ENCODE measurements around the gene NOBOX. TPM values are rescaled to one million over a fixed set of nuclear protein-coding genes. Genes with fewer than 3 reads are reported as not detected.

Gene NOBOX
- total RNA-seq, 2 donors from 2014 or later = not detected

DNA sequence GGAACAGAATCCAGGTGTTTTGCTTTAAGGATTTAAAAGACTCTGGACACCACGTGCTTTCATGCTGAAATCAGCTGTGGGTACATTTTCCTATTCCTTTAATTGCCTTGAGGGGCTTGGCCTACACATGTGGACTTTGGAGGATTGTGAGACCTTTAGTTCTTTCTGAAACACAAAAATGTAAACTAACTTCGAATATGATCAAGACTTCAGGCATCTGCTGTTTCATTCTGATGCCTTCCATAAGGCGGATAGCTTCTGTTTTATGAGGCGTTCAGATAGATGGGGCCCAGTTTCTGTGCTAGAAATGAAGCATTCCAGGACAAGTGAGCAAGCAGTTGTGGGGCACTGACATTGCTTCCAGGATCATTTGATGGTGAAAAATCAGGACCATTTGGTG lies 1.5 kb upstream of the NOBOX start:
- Histone ChIP-seq H3K36me3 (no peaks in the 10 kb centered on the region), H3K27ac (no peak overlapping the region), H3K4me3 (no peak overlapping the region), H3K9me3 (no peaks in the 10 kb centered on the region), H3K4me1 (replicated peaks) (no peaks in the 10 kb centered on the region), H3K27me3 (replicated peaks; ENCODE audit: insufficient read depth) (no peaks in the 10 kb centered on the region)
- no peak for DNase-seq (ENCODE audit: low spot score)
- 59% methylated on average over 4 of the region's 4 CpGs for WGBS
- intact Hi-C loops (cut with DNase I) = no loop called here
- TF ChIP-seq, protein P1, sequence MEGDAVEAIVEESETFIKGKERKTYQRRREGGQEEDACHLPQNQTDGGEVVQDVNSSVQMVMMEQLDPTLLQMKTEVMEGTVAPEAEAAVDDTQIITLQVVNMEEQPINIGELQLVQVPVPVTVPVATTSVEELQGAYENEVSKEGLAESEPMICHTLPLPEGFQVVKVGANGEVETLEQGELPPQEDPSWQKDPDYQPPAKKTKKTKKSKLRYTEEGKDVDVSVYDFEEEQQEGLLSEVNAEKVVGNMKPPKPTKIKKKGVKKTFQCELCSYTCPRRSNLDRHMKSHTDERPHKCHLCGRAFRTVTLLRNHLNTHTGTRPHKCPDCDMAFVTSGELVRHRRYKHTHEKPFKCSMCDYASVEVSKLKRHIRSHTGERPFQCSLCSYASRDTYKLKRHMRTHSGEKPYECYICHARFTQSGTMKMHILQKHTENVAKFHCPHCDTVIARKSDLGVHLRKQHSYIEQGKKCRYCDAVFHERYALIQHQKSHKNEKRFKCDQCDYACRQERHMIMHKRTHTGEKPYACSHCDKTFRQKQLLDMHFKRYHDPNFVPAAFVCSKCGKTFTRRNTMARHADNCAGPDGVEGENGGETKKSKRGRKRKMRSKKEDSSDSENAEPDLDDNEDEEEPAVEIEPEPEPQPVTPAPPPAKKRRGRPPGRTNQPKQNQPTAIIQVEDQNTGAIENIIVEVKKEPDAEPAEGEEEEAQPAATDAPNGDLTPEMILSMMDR (IDR thresholded peaks at IDR 0.05) = no peak
- TF ChIP-seq POLR2A (IDR thresholded peaks at IDR 0.05) (no peak), POLR2AphosphoS5 (IDR thresholded peaks at IDR 0.05) (no peak)

GRCh38 chr7:144403102-144403501 lies 391 bp downstream of the NOBOX start:
- H3K36me3 ChIP-seq = no peaks in the 10 kb centered on the region
- H3K4me3 ChIP-seq = no peak overlapping the region
- H3K9me3 ChIP-seq = no peaks in the 10 kb centered on the region
- TF ChIP-seq, protein P1 (IDR thresholded peaks at IDR 0.05) = no peak
- no peak for TF ChIP-seq POLR2AphosphoS5 (IDR thresholded peaks at IDR 0.05)
- no peak for TF ChIP-seq POLR2A (IDR thresholded peaks at IDR 0.05)
- no peaks in the 10 kb centered on the region for H3K27me3 ChIP-seq (replicated peaks; ENCODE audit: insufficient read depth)
- H3K4me1 ChIP-seq (replicated peaks) = no peaks in the 10 kb centered on the region
- intact Hi-C loops (cut with DNase I) = no loop called here
- no peak overlapping the region for H3K27ac ChIP-seq
- DNase-seq (ENCODE audit: low spot score) = no peak
- WGBS = 94% methylated on average over 11 of the region's 11 CpGs

DNA sequence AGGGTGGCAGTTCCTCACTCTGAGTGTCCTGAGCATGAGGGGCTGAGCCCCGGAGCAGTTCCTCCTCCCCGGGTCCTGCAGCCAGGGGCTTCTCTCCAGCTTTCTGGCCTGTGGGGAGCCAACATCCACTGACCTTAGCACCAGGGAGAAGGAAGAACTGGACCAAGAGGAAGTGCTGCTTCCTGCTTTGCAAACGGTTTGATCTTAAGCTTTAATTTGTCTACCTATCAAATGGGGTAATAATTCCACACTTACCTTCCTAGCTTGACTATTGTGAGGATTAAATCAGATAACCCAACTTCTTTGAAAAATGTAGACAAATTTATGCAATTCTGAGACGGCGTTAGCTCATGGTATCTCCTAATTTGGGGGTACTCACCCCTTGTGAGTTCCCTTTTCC lies 2.0 kb downstream of the NOBOX start:
- intact Hi-C loops (cut with DNase I) = no loop called here
- Histone ChIP-seq H3K9me3 (no peaks in the 10 kb centered on the region), H3K36me3 (no peaks in the 10 kb centered on the region), H3K27me3 (replicated peaks; ENCODE audit: insufficient read depth) (no peaks in the 10 kb centered on the region), H3K4me3 (no peak overlapping the region), H3K4me1 (replicated peaks) (no peaks in the 10 kb centered on the region), H3K27ac (no peak overlapping the region)
- DNase-seq (ENCODE audit: low spot score) = no peak
- TF ChIP-seq POLR2AphosphoS5 (IDR thresholded peaks at IDR 0.05) (no peak), POLR2A (IDR thresholded peaks at IDR 0.05) (no peak)
- TF ChIP-seq, protein P1 (IDR thresholded peaks at IDR 0.05) = no peak
- WGBS = 64% methylated on average over 5 of the region's 5 CpGs

DNA sequence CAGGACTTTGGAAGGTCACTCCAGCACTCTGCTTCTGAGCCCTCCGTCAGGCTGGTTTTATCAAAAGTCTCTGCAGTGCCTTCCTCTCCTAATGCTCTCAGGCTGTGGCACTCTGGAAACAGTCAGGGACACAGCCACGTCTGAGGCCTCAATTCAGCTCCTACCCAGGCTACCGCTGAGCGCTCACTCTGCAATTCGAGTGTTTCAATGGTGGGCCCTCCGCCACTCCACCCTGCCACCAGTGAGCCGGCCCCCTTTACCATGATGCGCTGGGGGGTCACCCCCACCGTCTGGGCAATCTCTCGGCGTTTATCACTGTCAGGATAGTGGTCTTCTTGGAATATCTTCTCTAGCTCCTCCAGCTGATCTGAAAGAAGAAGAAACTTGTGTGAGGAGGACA lies 3.5 kb downstream of the NOBOX start:
- Histone ChIP-seq H3K27ac (no peak overlapping the region), H3K9me3 (no peaks in the 10 kb centered on the region), H3K27me3 (replicated peaks; ENCODE audit: insufficient read depth) (no peaks in the 10 kb centered on the region), H3K4me1 (replicated peaks) (no peaks in the 10 kb centered on the region), H3K4me3 (no peak overlapping the region), H3K36me3 (no peaks in the 10 kb centered on the region)
- no peak for TF ChIP-seq POLR2A (IDR thresholded peaks at IDR 0.05)
- no peak for TF ChIP-seq POLR2AphosphoS5 (IDR thresholded peaks at IDR 0.05)
- TF ChIP-seq, protein P1 (IDR thresholded peaks at IDR 0.05) = no peak
- 90% methylated on average over 11 of the region's 11 CpGs for WGBS
- intact Hi-C loops (cut with DNase I) = no loop called here
- DNase-seq (ENCODE audit: low spot score) = no peak

GRCh38 chr7:144398911-144399310 lies 4.6 kb downstream of the NOBOX start:
- no peak overlapping the region for H3K4me3 ChIP-seq
- H3K9me3 ChIP-seq = no peaks in the 10 kb centered on the region
- intact Hi-C loops (cut with DNase I) = no loop called here
- no peak for DNase-seq (ENCODE audit: low spot score)
- 84% methylated on average over 6 of the region's 6 CpGs for WGBS
- H3K27me3 ChIP-seq (replicated peaks; ENCODE audit: insufficient read depth) = no peaks in the 10 kb centered on the region
- H3K27ac ChIP-seq = no peak overlapping the region
- TF ChIP-seq, protein P1 (IDR thresholded peaks at IDR 0.05) = no peak
- TF ChIP-seq POLR2A (IDR thresholded peaks at IDR 0.05) (no peak), POLR2AphosphoS5 (IDR thresholded peaks at IDR 0.05) (no peak)
- H3K36me3 ChIP-seq = no peaks in the 10 kb centered on the region
- H3K4me1 ChIP-seq (replicated peaks) = no peaks in the 10 kb centered on the region
